ENCODE results near the gene AQP1.

DNA sequence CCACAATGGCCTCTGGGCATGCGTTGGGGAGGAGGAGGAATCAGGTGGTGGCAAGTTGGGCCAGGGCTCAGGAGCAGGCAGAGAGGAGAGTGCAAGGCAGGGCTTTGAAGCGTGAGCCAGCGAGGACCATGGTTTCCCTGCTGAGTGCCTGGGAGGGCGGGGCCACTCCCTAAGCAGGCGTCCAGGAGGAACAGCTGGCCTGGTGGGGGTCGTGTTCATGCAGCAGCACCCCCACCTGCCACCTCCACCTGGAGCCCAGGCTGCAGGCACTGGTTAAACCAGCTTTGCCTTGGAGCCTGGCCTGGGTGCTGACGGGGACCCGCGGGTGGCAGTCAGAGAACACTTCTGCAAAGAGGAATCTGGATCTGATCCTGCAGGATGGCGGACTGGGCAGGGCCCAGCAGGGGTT lies 24.2 kb upstream of the AQP1 start:
- TF ChIP-seq, protein P1, sequence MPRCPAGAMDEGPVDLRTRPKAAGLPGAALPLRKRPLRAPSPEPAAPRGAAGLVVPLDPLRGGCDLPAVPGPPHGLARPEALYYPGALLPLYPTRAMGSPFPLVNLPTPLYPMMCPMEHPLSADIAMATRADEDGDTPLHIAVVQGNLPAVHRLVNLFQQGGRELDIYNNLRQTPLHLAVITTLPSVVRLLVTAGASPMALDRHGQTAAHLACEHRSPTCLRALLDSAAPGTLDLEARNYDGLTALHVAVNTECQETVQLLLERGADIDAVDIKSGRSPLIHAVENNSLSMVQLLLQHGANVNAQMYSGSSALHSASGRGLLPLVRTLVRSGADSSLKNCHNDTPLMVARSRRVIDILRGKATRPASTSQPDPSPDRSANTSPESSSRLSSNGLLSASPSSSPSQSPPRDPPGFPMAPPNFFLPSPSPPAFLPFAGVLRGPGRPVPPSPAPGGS (IDR thresholded peaks at IDR 0.05) = no peak
- TF ChIP-seq, protein P2, sequence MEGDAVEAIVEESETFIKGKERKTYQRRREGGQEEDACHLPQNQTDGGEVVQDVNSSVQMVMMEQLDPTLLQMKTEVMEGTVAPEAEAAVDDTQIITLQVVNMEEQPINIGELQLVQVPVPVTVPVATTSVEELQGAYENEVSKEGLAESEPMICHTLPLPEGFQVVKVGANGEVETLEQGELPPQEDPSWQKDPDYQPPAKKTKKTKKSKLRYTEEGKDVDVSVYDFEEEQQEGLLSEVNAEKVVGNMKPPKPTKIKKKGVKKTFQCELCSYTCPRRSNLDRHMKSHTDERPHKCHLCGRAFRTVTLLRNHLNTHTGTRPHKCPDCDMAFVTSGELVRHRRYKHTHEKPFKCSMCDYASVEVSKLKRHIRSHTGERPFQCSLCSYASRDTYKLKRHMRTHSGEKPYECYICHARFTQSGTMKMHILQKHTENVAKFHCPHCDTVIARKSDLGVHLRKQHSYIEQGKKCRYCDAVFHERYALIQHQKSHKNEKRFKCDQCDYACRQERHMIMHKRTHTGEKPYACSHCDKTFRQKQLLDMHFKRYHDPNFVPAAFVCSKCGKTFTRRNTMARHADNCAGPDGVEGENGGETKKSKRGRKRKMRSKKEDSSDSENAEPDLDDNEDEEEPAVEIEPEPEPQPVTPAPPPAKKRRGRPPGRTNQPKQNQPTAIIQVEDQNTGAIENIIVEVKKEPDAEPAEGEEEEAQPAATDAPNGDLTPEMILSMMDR (IDR thresholded peaks at IDR 0.05) = no peak
- TF ChIP-seq CEBPB (IDR thresholded peaks at IDR 0.05) (no peak), KDM5A (IDR thresholded peaks at IDR 0.05) (no peak), POLR2A (IDR thresholded peaks at IDR 0.05; ENCODE audit: low read length) (no peak), RCOR1 (IDR thresholded peaks at IDR 0.05; ENCODE audit: low read depth, low read length) (no peak), MAFK (IDR thresholded peaks at IDR 0.05; ENCODE audit: partially characterized antibody) (no peak), HOXA7 (CRISPR knock-in tag; IDR thresholded peaks at IDR 0.05) (no peak), CBX2 (IDR thresholded peaks at IDR 0.05; ENCODE audit: borderline replicate concordance, low read depth) (no peak), EP300 (IDR thresholded peaks at IDR 0.05) (no peak)
- TF ChIP-seq, protein P3, sequence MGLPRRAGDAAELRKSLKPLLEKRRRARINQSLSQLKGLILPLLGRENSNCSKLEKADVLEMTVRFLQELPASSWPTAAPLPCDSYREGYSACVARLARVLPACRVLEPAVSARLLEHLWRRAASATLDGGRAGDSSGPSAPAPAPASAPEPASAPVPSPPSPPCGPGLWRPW (IDR thresholded peaks at IDR 0.05) = no peak

Data from A549 (cell line).